Keratinocyte (primary cell): Measurements from ENCODE around the gene ANGPT4.

ENCODE experiments used
- EZH2 ChIP-seq: IDR thresholded peaks from one replicate; pipeline ENCODE4 v1.6.1; 2012; ENCODE audit warnings: inconsistent platforms, mild to moderate bottlenecking, low read length, moderate library complexity
- TF ChIP-seq, protein P1 (sequence below), 3 experiments: IDR thresholded peaks in 1 of 3; conservative IDR thresholded peaks in 1 of 3; optimal IDR thresholded peaks in 1 of 3; 2 replicates in 2 of 3; 3 replicates in 1 of 3; pipeline versions ENCODE3 to v1.5.1; 2011; ENCODE audit warnings: low read length in 3 of 3, mild to moderate bottlenecking in 3 of 3, moderate library complexity in 2 of 3, control low read depth in 1 of 3, inconsistent platforms in 1 of 3; ENCODE audit not compliant: insufficient read depth in 2 of 3; ENCODE audit errors: extremely low read depth in 1 of 3

DNA sequence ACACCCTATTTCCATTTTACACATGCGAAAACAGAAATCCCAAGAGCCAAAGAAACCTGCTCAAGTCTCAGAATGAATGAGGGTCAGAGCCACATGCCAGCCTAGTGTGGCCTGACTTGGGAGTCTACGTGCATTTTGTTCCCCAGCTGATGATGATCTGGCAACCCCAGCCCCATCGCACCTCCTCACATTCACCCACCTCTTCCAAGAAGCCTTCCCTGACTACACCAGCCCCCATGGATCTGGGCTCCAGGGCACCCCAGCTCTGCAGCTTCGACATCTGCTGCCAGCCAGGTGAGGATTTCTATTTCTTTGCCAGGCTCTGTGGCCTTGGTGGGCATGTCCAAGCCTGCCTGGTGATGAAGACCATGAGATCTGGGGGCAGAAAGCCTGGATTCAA, 41.0 kb downstream of the ANGPT4 start:
- TF ChIP-seq EZH2: no peak
- TF ChIP-seq, protein P1, sequence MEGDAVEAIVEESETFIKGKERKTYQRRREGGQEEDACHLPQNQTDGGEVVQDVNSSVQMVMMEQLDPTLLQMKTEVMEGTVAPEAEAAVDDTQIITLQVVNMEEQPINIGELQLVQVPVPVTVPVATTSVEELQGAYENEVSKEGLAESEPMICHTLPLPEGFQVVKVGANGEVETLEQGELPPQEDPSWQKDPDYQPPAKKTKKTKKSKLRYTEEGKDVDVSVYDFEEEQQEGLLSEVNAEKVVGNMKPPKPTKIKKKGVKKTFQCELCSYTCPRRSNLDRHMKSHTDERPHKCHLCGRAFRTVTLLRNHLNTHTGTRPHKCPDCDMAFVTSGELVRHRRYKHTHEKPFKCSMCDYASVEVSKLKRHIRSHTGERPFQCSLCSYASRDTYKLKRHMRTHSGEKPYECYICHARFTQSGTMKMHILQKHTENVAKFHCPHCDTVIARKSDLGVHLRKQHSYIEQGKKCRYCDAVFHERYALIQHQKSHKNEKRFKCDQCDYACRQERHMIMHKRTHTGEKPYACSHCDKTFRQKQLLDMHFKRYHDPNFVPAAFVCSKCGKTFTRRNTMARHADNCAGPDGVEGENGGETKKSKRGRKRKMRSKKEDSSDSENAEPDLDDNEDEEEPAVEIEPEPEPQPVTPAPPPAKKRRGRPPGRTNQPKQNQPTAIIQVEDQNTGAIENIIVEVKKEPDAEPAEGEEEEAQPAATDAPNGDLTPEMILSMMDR (optimal IDR thresholded peaks at IDR 0.05 in 1 of 3, IDR thresholded peaks at IDR 0.05 in 1 of 3, conservative IDR thresholded peaks at IDR 0.05 in 1 of 3; ENCODE audit: extremely low read depth in 1 of 3, insufficient read depth in 2 of 3, low read length in 3 of 3): no peak
